ENCODE data around the gene HS6ST3.
"Not testable (repeated sequence)": the region's sequence is repeated elsewhere in the genome, so short reads cannot be mapped to it uniquely, and the experiment has no call there.

HS6ST3 gene

GRCh38 chr13:96089749-96090239 is at the start of gene HS6ST3:
HS6ST3 (plus strand) TSS chr13:96090107.
- in situ Hi-C loops (cut with MboI; ENCODE audit: low sequenced_read_pairs): no loop called here

- in situ Hi-C loops (cut with MboI; ENCODE audit: low sequenced_read_pairs): no loop called here
Observed at GRCh38 chr13:96041326-96042110, 48.4 kb upstream of the HS6ST3 start.

- in situ Hi-C loops (cut with MboI; ENCODE audit: low sequenced_read_pairs): no loop called here
Observed at GRCh38 chr13:96044238-96044637, 45.7 kb upstream of the HS6ST3 start.

GRCh38 chr13:96046449-96047126 is 43.3 kb upstream of the HS6ST3 start:
- in situ Hi-C loops (cut with MboI; ENCODE audit: low sequenced_read_pairs): not testable (repeated sequence)

GRCh38 chr13:96050955-96051354 is 39.0 kb upstream of the HS6ST3 start:
- in situ Hi-C loops (cut with MboI; ENCODE audit: low sequenced_read_pairs): not testable (repeated sequence)

- in situ Hi-C loops (cut with MboI; ENCODE audit: low sequenced_read_pairs): not testable (repeated sequence)
Observed at GRCh38 chr13:96051491-96051890, 38.4 kb upstream of the HS6ST3 start.

- in situ Hi-C loops (cut with MboI; ENCODE audit: low sequenced_read_pairs): not testable (repeated sequence)
Observed at GRCh38 chr13:96051946-96052345, 38.0 kb upstream of the HS6ST3 start.

GRCh38 chr13:96052656-96053002 is 37.3 kb upstream of the HS6ST3 start:
- in situ Hi-C loops (cut with MboI; ENCODE audit: low sequenced_read_pairs): no loop called here

GRCh38 chr13:96053003-96053703 is 36.8 kb upstream of the HS6ST3 start, which contains the start of gene UGGT2:
UGGT2 (minus strand) TSS chr13:96053401; CDS start chr13:96053312, 89 bp downstream.
- in situ Hi-C loops (cut with MboI; ENCODE audit: low sequenced_read_pairs): no loop called here

GRCh38 chr13:96065849-96066248 is 24.1 kb upstream of the HS6ST3 start:
- in situ Hi-C loops (cut with MboI; ENCODE audit: low sequenced_read_pairs): no loop called here

GRCh38 chr13:96068729-96069128 is 21.2 kb upstream of the HS6ST3 start:
- in situ Hi-C loops (cut with MboI; ENCODE audit: low sequenced_read_pairs): no loop called here

GRCh38 chr13:96071504-96071903 is 18.4 kb upstream of the HS6ST3 start:
- in situ Hi-C loops (cut with MboI; ENCODE audit: low sequenced_read_pairs): no loop called here

GRCh38 chr13:96072392-96072791 is 17.5 kb upstream of the HS6ST3 start:
- in situ Hi-C loops (cut with MboI; ENCODE audit: low sequenced_read_pairs): no loop called here

GRCh38 chr13:96075953-96076543 is 13.9 kb upstream of the HS6ST3 start:
- in situ Hi-C loops (cut with MboI; ENCODE audit: low sequenced_read_pairs): no loop called here

- in situ Hi-C loops (cut with MboI; ENCODE audit: low sequenced_read_pairs): no loop called here
Observed at GRCh38 chr13:96080676-96081075, 9.2 kb upstream of the HS6ST3 start.

- in situ Hi-C loops (cut with MboI; ENCODE audit: low sequenced_read_pairs): no loop called here
Observed at GRCh38 chr13:96081888-96082287, 8.0 kb upstream of the HS6ST3 start.

GRCh38 chr13:96082640-96083039 is 7.3 kb upstream of the HS6ST3 start:
- in situ Hi-C loops (cut with MboI; ENCODE audit: low sequenced_read_pairs): no loop called here

- in situ Hi-C loops (cut with MboI; ENCODE audit: low sequenced_read_pairs): no loop called here
Observed at GRCh38 chr13:96086736-96087135, 3.2 kb upstream of the HS6ST3 start.

GRCh38 chr13:96089139-96089538 is 768 bp upstream of the HS6ST3 start:
- in situ Hi-C loops (cut with MboI; ENCODE audit: low sequenced_read_pairs): no loop called here

- in situ Hi-C loops (cut with MboI; ENCODE audit: low sequenced_read_pairs): no loop called here
Observed at GRCh38 chr13:96090240-96091101, 564 bp downstream of the HS6ST3 start.
